Superior temporal gyrus (tissue), 1 donor: ENCODE data around the gene SLC35G4.
"Not testable (repeated sequence)": the region's sequence is repeated elsewhere in the genome, so short reads cannot be mapped to it uniquely, and the experiment has no call there.

ENCODE experiments used
- DNase-seq: peaks from one replicate; pipeline ENCODE4 v3.0.0-alpha.2; 2016; ENCODE audit errors: extremely low spot score

The SLC35G4 gene

GRCh38 chr18:11609488-11609887 lies at the start of gene SLC35G4:
TSS of gene SLC35G4 (plus strand) at chr18:11609596. CDS start at chr18:11609596, 0 bp downstream.
- DNase-seq = not testable (repeated sequence)

GRCh38 chr18:11561293-11561692 lies 48.1 kb upstream of the SLC35G4 start:
- DNase-seq = no peak

- DNase-seq = no peak
Measured at GRCh38 chr18:11565716-11566115, 43.7 kb upstream of the SLC35G4 start.

GRCh38 chr18:11566236-11566965 lies 43.0 kb upstream of the SLC35G4 start:
- DNase-seq = no peak

GRCh38 chr18:11567396-11567795 lies 42.0 kb upstream of the SLC35G4 start:
- no peak for DNase-seq

- no peak for DNase-seq
Measured at GRCh38 chr18:11570073-11570588, 39.3 kb upstream of the SLC35G4 start.

GRCh38 chr18:11570769-11571412 lies 38.5 kb upstream of the SLC35G4 start:
- DNase-seq = no peak

- no peak for DNase-seq
Measured at GRCh38 chr18:11572201-11572600, 37.2 kb upstream of the SLC35G4 start.

GRCh38 chr18:11574545-11574944 lies 34.9 kb upstream of the SLC35G4 start:
- DNase-seq = no peak

- DNase-seq = no peak
Measured at GRCh38 chr18:11577271-11578112, 31.9 kb upstream of the SLC35G4 start.

- no peak for DNase-seq
Measured at GRCh38 chr18:11578799-11579198, 30.6 kb upstream of the SLC35G4 start.

- DNase-seq = no peak
Measured at GRCh38 chr18:11579916-11580315, 29.5 kb upstream of the SLC35G4 start.

GRCh38 chr18:11581286-11581685 lies 28.1 kb upstream of the SLC35G4 start:
- DNase-seq = no peak

- DNase-seq = no peak
Measured at GRCh38 chr18:11585596-11585995, 23.8 kb upstream of the SLC35G4 start.

GRCh38 chr18:11586896-11587295 lies 22.5 kb upstream of the SLC35G4 start:
- no peak for DNase-seq

- no peak for DNase-seq
Measured at GRCh38 chr18:11587432-11587831, 22.0 kb upstream of the SLC35G4 start.

- DNase-seq = no peak
Measured at GRCh38 chr18:11587846-11588245, 21.6 kb upstream of the SLC35G4 start.

GRCh38 chr18:11591957-11592356 lies 17.4 kb upstream of the SLC35G4 start:
- DNase-seq = no peak

- no peak for DNase-seq
Measured at GRCh38 chr18:11600321-11600720, 9.1 kb upstream of the SLC35G4 start.

GRCh38 chr18:11607906-11608305 lies 1.5 kb upstream of the SLC35G4 start:
- no peak for DNase-seq

GRCh38 chr18:11608618-11609017 lies 778 bp upstream of the SLC35G4 start:
- not testable (repeated sequence) for DNase-seq

- DNase-seq = not testable (repeated sequence)
Measured at GRCh38 chr18:11613073-11613472, 3.7 kb downstream of the SLC35G4 start.
